Measurements from ENCODE around the gene TNFSF18.

The TNFSF18 gene

GRCh38 chr1:173038875-173039554 lies 11.7 kb downstream of the TNFSF18 start:
- no peak for DNase-seq

- no peak for DNase-seq
Measured at GRCh38 chr1:173024543-173024942, 26.2 kb downstream of the TNFSF18 start.

DNA sequence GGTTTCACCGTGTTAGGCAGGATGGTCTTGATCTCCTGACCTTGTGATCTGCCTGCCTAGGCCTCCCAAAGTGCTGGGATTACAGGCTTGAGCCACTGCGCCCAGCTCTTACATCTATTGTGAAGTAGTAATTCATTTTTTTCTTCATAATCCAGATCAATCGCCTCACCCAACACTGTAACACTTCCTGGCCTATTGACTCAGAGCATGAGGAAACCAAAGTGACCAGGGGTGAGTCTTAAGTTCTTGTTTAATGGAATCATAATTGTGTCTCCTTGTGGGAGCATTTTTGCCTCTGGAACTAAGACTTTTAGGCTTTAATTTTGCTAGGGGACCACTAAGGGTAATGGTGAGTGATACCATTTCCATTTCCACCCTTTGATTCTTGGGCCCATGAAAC lies 27.4 kb downstream of the TNFSF18 start:
- no peak for DNase-seq

DNA sequence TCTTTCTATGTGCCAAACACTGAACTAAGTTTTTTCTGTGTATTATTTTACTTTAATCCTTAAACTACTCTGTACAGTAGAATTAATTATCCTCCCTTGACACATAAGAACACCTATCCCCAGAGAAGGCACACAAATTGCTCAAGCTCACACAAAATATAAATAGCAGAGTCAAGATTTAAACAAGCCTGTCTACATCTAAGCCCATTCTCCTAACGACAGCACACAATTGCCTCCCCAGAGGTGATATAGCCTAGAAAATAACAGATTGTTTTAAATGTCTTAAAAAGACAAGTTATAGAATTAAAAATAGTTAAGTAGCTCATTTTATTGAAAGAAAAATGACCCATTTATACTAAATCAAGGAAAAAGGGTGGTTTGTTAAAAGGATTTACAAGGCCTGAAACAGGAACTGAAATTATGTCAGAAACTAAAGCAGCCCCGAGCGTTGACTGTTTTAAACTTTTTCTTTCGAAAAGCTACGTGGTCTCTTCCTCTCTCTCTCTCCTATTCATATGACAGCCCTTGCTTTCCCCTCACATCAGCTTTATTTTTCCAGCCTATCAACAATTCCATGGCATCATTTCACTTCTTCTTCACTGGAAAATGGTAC lies 30.5 kb downstream of the TNFSF18 start:
- DNase-seq, result no peak

DNA sequence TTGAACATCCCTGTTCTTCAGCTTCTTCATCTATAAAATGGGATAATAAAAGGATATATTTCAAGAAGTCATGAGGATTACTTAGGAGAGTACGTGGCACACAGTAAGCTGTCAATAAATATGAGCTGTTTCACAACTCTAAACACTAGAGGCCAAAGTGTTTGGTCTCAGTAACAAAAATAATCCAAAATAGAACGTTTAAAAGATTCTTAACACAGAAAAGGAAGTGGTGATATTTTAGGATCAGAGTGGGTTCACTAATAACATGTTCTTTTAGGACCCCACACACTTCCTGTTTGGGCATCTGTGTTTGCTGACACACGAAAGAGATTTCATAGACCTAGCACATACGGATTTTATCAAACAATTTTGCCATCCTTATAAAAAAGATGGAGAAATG lies 32.9 kb downstream of the TNFSF18 start:
- DNase-seq, result no peak

DNA sequence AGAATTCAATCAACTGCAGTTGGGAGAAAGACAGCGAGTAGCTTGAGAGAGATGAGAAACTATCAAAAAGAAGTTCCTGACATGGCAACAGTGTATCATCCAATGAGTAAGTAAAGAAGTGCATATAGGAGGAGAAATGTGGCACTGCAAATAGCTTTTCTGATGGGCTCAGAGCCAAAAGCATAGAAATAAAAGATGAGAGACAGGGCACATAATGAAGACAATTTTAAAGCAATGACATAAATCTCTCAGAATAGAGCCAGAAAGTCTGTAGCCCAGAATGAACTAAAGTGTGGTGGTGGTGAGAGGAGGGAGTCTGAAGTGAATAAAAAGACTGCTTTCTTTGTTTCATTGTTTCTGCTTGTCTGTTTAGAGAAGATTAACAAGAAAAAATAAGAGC lies 34.3 kb downstream of the TNFSF18 start:
- DNase-seq, result no peak

DNA sequence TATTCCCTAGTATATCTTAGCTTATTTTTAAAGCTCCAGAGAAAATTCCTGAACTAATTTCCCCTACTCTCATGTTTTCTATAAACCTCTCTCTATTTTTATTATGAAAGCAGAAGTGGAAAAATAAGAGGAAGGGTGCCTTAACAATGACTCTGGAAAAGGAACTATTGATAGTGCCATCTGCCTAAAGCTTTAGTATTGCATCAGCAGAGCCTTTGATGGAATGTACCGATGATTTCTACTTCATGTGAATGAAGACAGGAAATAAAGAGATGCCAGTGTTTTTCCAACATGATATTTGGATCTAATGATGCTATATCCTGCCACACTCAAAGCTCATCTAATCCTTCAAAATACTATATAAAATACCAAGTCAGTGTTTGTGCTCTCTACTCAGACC lies 35.1 kb downstream of the TNFSF18 start:
- no peak for DNase-seq

DNA sequence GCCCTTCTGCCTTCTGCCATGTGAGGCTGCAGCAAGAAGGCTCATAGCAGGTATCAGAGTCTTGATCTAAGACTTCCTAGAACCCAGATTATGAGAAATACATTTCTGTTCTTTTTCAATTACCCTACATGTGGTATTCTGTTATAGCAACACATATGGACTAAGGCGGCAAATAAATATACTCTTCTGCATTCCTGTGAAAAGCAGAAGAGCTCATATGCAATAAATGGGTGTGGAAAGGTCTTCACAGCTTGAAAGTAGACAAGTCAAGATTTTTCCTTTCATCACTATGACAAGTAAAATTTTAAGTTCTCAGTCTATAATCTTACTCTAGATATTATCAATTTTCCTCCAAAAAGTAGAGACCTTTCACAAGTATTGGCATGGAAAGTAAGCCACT lies 36.6 kb downstream of the TNFSF18 start:
- DNase-seq, result no peak

- no peak for DNase-seq
Measured at GRCh38 chr1:173012126-173012525, 38.6 kb downstream of the TNFSF18 start.

GRCh38 chr1:173009597-173009996 lies 41.1 kb downstream of the TNFSF18 start:
- DNase-seq, result no peak

DNA sequence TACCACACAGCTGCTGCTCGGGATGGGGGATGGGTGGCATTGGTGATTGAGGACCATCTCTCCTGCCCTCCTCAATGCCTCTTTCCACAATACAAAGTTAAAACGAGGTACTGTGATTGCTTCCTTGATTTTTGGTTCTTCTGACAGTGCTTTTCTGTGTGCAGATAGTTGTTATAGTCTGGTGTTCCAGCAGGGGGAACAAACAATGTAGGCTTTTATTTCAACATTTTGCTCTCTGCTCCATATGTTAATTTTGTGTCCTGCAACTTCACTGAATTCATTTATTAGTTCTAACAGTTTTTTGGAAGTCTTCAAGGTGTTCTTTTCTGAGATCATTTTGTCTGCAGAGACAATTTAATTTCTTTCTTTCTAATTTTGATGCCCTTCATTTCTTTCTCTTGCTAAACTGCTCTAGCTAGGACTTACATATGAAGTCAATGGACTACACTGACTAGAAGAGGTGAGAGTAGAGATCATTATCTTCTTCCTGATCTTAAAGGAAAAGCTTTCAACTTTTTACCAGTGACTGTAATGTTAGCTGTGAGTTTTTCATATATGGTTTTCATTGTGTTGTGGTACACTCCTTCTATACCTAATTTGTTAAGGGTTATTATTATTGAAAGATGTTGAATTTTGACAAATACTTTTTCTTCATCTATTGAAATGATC lies 45.4 kb downstream of the TNFSF18 start:
- DNase-seq, result no peak

DNA sequence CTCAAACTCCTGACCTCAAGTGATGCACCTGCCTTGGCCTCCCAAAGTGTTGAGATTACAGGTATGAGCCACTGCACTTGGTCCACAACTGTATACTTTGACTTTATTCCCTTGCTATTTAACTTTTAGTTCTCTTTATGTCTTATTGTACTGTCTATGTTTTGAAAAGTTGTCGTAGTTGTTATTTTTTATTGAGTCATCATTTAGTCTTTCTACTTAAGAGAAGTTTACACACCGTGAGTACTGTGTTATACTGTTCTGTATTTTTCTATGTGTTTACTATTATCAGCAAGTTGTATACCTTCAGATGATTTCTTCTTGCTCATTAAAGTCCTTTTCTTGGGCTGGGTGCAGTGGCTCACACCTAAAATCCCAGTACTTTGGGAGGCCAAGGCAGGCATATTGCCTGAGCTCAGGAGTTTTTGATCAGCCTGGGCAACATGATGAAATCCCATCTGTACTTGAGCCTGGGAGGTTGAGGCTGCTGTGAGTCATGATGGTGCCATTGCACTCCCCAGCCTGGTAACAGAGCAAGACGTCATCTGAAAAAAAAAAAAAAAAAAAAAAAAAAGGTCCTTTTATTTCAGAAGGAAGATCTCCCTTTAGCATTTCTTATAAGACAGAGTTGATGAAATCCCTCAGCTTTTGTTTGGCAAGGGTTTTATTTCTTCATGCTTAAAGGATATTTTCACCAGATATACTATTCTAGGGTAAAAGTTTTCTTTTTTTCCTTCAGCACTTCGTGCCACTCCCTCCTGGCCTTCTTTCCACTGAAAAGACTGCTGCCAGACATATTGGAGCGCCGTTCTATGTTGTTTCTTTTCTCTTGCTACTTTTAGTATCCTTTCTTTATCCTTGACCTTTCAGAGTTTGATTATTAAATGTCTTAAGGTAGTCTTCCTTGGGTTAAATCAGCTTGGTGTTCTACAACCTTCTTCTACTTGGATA lies 47.6 kb downstream of the TNFSF18 start:
- no peak for DNase-seq

DNA sequence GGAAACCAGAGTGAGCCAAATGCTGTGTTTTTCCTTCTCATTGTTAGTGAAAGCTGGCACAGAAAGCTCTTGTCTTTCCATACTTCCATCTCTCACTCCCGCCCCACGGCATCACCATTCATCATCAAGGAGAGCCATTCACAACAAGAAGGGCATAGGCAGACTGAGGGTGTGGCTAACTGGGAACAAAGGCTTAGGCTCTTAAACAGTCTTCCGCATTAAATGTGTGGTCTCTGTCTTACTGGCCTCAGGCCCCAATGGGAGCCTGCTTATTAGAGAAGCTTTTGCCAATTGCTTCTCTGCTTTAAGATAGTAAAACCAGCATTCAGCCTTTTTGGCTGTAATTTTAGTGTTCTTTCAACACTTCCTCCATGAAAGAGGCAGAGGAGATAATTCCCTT lies 51.4 kb downstream of the TNFSF18 start:
- DNase-seq, result no peak

DNA sequence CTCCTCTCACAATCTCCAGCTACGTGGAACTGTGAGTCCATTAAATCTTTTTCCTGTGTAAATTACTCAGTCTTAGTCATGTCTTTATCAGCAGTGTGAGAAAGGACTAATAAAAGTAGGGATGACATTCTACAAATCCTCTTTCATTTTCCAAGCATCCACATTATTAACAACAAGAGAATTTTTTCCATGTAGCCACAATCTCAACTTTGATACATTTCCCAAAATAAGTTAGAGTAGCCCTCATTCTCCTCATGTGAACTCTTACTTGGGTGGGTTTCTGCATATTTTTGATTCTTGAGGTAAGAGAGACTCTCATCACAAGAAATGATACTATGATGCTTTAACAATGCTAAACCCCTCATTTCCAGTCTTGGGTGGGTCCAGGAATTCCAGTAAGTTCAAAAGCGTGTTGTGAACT lies 52.8 kb downstream of the TNFSF18 start:
- no peak for DNase-seq

GRCh38 chr1:172993640-172994039 lies 57.1 kb downstream of the TNFSF18 start:
- DNase-seq, result no peak

DNA sequence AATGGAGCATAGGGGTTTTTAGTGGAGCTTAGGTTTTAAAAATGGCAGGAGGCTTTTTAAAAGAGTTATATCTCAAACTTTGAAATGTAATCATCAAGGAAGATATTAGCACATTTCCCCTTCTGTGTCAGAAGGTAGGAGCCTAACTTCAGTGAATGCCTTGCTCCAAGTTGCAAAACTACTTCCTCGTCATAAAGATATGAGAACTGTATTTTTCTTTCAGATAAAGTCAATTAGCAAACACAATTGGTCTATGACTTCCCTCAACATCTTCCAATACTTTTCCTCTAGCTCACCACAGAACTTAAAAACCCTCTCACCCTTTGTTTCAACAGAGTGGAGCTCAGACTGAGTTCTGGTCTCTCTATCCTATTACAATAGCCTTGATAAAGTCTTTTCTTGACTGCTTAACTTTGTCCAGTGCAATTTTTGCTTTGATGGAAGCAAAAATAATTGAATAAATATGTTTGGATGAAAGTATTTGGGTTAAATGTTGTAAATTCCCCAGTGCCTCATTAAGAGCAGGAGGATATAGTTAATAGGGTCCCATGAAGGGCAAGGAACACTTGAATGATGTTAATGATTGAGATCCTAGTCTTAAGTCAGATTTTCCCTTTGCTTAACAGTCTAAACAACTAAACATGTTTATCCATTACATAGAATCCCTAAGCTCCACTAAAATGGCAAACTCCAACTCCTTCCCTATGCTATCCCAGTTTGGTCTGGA lies 58.9 kb downstream of the TNFSF18 start:
- no peak for DNase-seq

- DNase-seq, result no peak
Measured at GRCh38 chr1:172990598-172991215, 60.0 kb downstream of the TNFSF18 start.
